ENCODE results near the gene TTC14.
A peak's percentile ranks its signal among the peaks of the same experiment; 100 is the strongest.
"Not testable (repeated sequence)": the region's sequence is repeated elsewhere in the genome, so short reads cannot be mapped to it uniquely, and the experiment has no call there.

TTC14 gene

GRCh38 chr3:180601688-180602666, at the start of gene TTC14:
TTC14 (plus strand) TSS chr3:180602163; CDS start chr3:180602262, 99 bp downstream.
- DNase-seq = peak; percentile 80 to 86

GRCh38 chr3:180563406-180563805, 38.6 kb upstream of the TTC14 start:
- no peak for DNase-seq

- no peak for DNase-seq
Observed at GRCh38 chr3:180564676-180565075, 37.3 kb upstream of the TTC14 start.

- DNase-seq = no peak
Observed at GRCh38 chr3:180570238-180570637, 31.7 kb upstream of the TTC14 start.

- no peak for DNase-seq
Observed at GRCh38 chr3:180571831-180572598, 29.9 kb upstream of the TTC14 start.

GRCh38 chr3:180575571-180575970, 26.4 kb upstream of the TTC14 start:
- DNase-seq = no peak

GRCh38 chr3:180580934-180581333, 21.0 kb upstream of the TTC14 start:
- DNase-seq = no peak

GRCh38 chr3:180590396-180590795, 11.6 kb upstream of the TTC14 start:
- DNase-seq = no peak

- DNase-seq = not testable (repeated sequence)
Observed at GRCh38 chr3:180593631-180594030, 8.3 kb upstream of the TTC14 start.

GRCh38 chr3:180594631-180595558, 7.1 kb upstream of the TTC14 start:
- DNase-seq = no peak

GRCh38 chr3:180595559-180595935, 6.4 kb upstream of the TTC14 start:
- no peak for DNase-seq

GRCh38 chr3:180600473-180600872, 1.5 kb upstream of the TTC14 start:
- DNase-seq = no peak

- no peak for DNase-seq
Observed at GRCh38 chr3:180611006-180611405, 9.0 kb downstream of the TTC14 start.

- DNase-seq = no peak
Observed at GRCh38 chr3:180612364-180612763, 10.4 kb downstream of the TTC14 start.

- no peak for DNase-seq
Observed at GRCh38 chr3:180615954-180616353, 14.0 kb downstream of the TTC14 start.

GRCh38 chr3:180617049-180617448, 15.1 kb downstream of the TTC14 start:
- no peak for DNase-seq

GRCh38 chr3:180618563-180618962, 16.6 kb downstream of the TTC14 start:
- not testable (repeated sequence) for DNase-seq

GRCh38 chr3:180619723-180620122, 17.8 kb downstream of the TTC14 start:
- DNase-seq = no peak

GRCh38 chr3:180624714-180625113, 22.8 kb downstream of the TTC14 start:
- no peak for DNase-seq

- no peak for DNase-seq
Observed at GRCh38 chr3:180626844-180627243, 24.9 kb downstream of the TTC14 start.

- no peak for DNase-seq
Observed at GRCh38 chr3:180630371-180630770, 28.4 kb downstream of the TTC14 start.

GRCh38 chr3:180631317-180631716, 29.4 kb downstream of the TTC14 start:
- no peak for DNase-seq

- no peak for DNase-seq
Observed at GRCh38 chr3:180633722-180634121, 31.8 kb downstream of the TTC14 start.

Data from NCI-H187 (cell line).